HCT116 (cell line): ENCODE data around the gene FOXN1.

Source experiments
- CEBPB ChIP-seq: IDR thresholded peaks from 2 replicates; pipeline ENCODE4 v1.6.1; 2012; ENCODE audit warnings: low read depth
- EZH2 ChIP-seq: fragments of 200-600 bp; sonication (generic); IDR thresholded peaks from 2 replicates; pipeline ENCODE4 v1.6.1; 2017; ENCODE audit warnings: antibody characterized with exemption, mixed run types
- EZH2phosphoT487 ChIP-seq: fragments of 200-600 bp; IDR thresholded peaks from 2 replicates; pipeline ENCODE4 v1.6.1; 2018; ENCODE audit warnings: antibody characterized with exemption, borderline replicate concordance
- MAX ChIP-seq: IDR thresholded peaks from 2 replicates; pipeline ENCODE4 v1.6.1; 2012
- POLR2A ChIP-seq: IDR thresholded peaks from 2 replicates; pipeline ENCODE4 v1.7.0; 2011; ENCODE audit warnings: borderline replicate concordance; ENCODE audit not compliant: insufficient read depth, insufficient read length; ENCODE audit errors: extremely low read depth
- RAD21 ChIP-seq: IDR thresholded peaks from 2 replicates; pipeline ENCODE4 v1.6.1; 2012; ENCODE audit warnings: low read depth, mild to moderate bottlenecking
- SP1 ChIP-seq: IDR thresholded peaks from 2 replicates; pipeline ENCODE4 v1.6.1; 2012; ENCODE audit warnings: low read depth
- SRF ChIP-seq: IDR thresholded peaks from 2 replicates; pipeline ENCODE4 v1.6.1; 2012; ENCODE audit warnings: low read depth
- TCF7L2 ChIP-seq: IDR thresholded peaks from 2 replicates; pipeline ENCODE4 v1.7.0; 2011; ENCODE audit warnings: borderline replicate concordance, inconsistent platforms; ENCODE audit not compliant: insufficient read depth, insufficient read length; ENCODE audit errors: extremely low read depth
- YY1 ChIP-seq: IDR thresholded peaks from 2 replicates; pipeline ENCODE4 v1.6.1; 2011; ENCODE audit warnings: low read length, low read depth, moderate library complexity, mild to moderate bottlenecking; ENCODE audit not compliant: insufficient replicate concordance; ENCODE audit errors: extremely low read depth
- ZFX ChIP-seq: fragments of 450-650 bp; IDR thresholded peaks from 2 replicates; pipeline ENCODE4 v1.6.1; 2017
- ZNF274 ChIP-seq: fragments of 200-500 bp; sonication (Bioruptor generic); IDR thresholded peaks from 2 replicates; pipeline ENCODE4 v1.6.1; 2014; ENCODE audit warnings: mild to moderate bottlenecking, low read depth, low read length, inconsistent platforms
- TF ChIP-seq, protein P1 (sequence below), 3 experiments: fragments of 200-600 bp in 1 of 3; sonication (generic) in 1 of 3; IDR thresholded peaks in 2 of 3; conservative IDR thresholded peaks in 1 of 3; 2 replicates each; pipeline ENCODE4 v1.5.1; 2012 to 2017; ENCODE audit warnings: low read depth in 2 of 3, low read length in 2 of 3, antibody characterized with exemption in 1 of 3, borderline replicate concordance in 1 of 3, control low read depth in 1 of 3, mild to moderate bottlenecking in 1 of 3, mixed read lengths in 1 of 3, mixed run types in 1 of 3, moderate library complexity in 1 of 3; ENCODE audit not compliant: insufficient read depth in 1 of 3
- TF ChIP-seq, protein P2 (sequence below): IDR thresholded peaks from 2 replicates; pipeline ENCODE4 v1.6.1; 2012; ENCODE audit warnings: low read depth

DNA sequence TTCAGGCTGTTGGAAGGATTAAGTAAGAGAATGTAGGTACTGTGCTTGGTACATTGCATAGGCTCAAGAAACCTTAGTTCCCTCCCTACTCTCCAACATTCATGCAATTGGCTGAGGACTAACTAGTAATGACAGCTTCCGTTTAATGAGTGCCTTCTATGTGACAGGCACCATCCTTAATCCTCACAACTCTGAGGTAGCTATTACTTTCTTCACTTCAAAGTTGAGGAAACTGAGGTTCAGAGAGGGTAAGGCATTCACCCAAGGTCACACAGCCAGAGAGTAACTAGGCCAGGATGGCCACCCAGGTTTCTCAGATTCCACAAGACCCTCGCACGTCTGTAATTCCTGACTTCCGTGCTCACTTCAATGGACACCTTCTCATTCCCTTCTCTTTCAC, 24.1 kb downstream of the FOXN1 start:
- TF ChIP-seq MAX: no peak
- TF ChIP-seq, protein P1, sequence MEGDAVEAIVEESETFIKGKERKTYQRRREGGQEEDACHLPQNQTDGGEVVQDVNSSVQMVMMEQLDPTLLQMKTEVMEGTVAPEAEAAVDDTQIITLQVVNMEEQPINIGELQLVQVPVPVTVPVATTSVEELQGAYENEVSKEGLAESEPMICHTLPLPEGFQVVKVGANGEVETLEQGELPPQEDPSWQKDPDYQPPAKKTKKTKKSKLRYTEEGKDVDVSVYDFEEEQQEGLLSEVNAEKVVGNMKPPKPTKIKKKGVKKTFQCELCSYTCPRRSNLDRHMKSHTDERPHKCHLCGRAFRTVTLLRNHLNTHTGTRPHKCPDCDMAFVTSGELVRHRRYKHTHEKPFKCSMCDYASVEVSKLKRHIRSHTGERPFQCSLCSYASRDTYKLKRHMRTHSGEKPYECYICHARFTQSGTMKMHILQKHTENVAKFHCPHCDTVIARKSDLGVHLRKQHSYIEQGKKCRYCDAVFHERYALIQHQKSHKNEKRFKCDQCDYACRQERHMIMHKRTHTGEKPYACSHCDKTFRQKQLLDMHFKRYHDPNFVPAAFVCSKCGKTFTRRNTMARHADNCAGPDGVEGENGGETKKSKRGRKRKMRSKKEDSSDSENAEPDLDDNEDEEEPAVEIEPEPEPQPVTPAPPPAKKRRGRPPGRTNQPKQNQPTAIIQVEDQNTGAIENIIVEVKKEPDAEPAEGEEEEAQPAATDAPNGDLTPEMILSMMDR (IDR thresholded peaks at IDR 0.05 in 2 of 3, conservative IDR thresholded peaks at IDR 0.05 in 1 of 3; ENCODE audit: borderline replicate concordance in 1 of 3, insufficient read depth in 1 of 3, low read depth in 2 of 3, low read length in 2 of 3): no peak
- no peak for TF ChIP-seq RAD21
- TF ChIP-seq EZH2phosphoT487: no peak
- TF ChIP-seq EZH2: no peak
- TF ChIP-seq, protein P2, sequence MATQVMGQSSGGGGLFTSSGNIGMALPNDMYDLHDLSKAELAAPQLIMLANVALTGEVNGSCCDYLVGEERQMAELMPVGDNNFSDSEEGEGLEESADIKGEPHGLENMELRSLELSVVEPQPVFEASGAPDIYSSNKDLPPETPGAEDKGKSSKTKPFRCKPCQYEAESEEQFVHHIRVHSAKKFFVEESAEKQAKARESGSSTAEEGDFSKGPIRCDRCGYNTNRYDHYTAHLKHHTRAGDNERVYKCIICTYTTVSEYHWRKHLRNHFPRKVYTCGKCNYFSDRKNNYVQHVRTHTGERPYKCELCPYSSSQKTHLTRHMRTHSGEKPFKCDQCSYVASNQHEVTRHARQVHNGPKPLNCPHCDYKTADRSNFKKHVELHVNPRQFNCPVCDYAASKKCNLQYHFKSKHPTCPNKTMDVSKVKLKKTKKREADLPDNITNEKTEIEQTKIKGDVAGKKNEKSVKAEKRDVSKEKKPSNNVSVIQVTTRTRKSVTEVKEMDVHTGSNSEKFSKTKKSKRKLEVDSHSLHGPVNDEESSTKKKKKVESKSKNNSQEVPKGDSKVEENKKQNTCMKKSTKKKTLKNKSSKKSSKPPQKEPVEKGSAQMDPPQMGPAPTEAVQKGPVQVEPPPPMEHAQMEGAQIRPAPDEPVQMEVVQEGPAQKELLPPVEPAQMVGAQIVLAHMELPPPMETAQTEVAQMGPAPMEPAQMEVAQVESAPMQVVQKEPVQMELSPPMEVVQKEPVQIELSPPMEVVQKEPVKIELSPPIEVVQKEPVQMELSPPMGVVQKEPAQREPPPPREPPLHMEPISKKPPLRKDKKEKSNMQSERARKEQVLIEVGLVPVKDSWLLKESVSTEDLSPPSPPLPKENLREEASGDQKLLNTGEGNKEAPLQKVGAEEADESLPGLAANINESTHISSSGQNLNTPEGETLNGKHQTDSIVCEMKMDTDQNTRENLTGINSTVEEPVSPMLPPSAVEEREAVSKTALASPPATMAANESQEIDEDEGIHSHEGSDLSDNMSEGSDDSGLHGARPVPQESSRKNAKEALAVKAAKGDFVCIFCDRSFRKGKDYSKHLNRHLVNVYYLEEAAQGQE: no peak
- no peak for TF ChIP-seq SP1
- no peak for TF ChIP-seq CEBPB
- no peak for TF ChIP-seq TCF7L2
- no peak for TF ChIP-seq POLR2A
- no peak for TF ChIP-seq SRF
- no peak for TF ChIP-seq ZNF274
- no peak for TF ChIP-seq ZFX
- no peak for TF ChIP-seq YY1
